Mucosa of descending colon (tissue), 3 donors: ENCODE data around the gene ARTN. TPM values are rescaled to one million over a fixed set of nuclear protein-coding genes. Genes with fewer than 3 reads are reported as not detected.

Experiments
- ATAC-seq: fragments of 200-7000 bp; cut with Tn5 transposase; one replicate; pipeline ENCODE4 v1.9.1; 2020; ENCODE audit warnings: mild to moderate bottlenecking, moderate library complexity
- DNase-seq, 3 donors: peaks; one replicate each; pipeline ENCODE4 v3.0.0-alpha.2; 2020
- H3K36me3 ChIP-seq: fragments of 200-600 bp; one replicate; pipeline ENCODE4 v1.8.0; 2021; ENCODE audit warnings: low read depth, mild to moderate bottlenecking
- H3K4me1 ChIP-seq: fragments of 200-600 bp; one replicate; pipeline ENCODE4 v1.8.0; 2021; ENCODE audit warnings: low read depth, mild to moderate bottlenecking
- H3K4me3 ChIP-seq: fragments of 200-600 bp; one replicate; pipeline ENCODE4 v1.8.0; 2021; ENCODE audit warnings: mild to moderate bottlenecking
- H3K9me3 ChIP-seq: fragments of 200-600 bp; one replicate; pipeline ENCODE4 v1.8.0; 2021; ENCODE audit warnings: mild to moderate bottlenecking
- intact Hi-C, 2 donors: fragments of 100-400 bp; cut with DNase I in 1 of 2; cut with micrococcal nuclease in 1 of 2; formaldehyde crosslinking; loops; one replicate each; pipeline versions ENCODE4 v1.11.0 to v1.11.1; 2022; cut with DNase I, micrococcal nuclease
- total RNA-seq, 3 donors: library from RNA; stranded (reverse); fragmentation: NEBNext Ultra II Directional in 2 of 3; extraction: Animal tissue kit (Norgen Biotek cat#: 25700) in 2 of 3; gene quantifications; one replicate each; pipeline versions ENCODE4 v1.2.1 to v1.2.4, GENCODE V29; 2021 to 2023
- TF ChIP-seq, protein P1 (sequence below): fragments of 200-600 bp; IDR thresholded peaks from one replicate; pipeline ENCODE4 v1.8.0; 2022; ENCODE audit warnings: antibody characterized with exemption, mild to moderate bottlenecking
- donor health status: DM: no; HTN: no; CAD: no; lungs with moderate emphysema.
- donor health status: DM: no; HTN: no; CAD: no.
- donor health status: DM: no; HTN: yes; CAD: no.

The ARTN gene
- total RNA-seq, 3 donors from 2014 or later, result 6.9 to 14.2 (median 7.4) TPM

DNA sequence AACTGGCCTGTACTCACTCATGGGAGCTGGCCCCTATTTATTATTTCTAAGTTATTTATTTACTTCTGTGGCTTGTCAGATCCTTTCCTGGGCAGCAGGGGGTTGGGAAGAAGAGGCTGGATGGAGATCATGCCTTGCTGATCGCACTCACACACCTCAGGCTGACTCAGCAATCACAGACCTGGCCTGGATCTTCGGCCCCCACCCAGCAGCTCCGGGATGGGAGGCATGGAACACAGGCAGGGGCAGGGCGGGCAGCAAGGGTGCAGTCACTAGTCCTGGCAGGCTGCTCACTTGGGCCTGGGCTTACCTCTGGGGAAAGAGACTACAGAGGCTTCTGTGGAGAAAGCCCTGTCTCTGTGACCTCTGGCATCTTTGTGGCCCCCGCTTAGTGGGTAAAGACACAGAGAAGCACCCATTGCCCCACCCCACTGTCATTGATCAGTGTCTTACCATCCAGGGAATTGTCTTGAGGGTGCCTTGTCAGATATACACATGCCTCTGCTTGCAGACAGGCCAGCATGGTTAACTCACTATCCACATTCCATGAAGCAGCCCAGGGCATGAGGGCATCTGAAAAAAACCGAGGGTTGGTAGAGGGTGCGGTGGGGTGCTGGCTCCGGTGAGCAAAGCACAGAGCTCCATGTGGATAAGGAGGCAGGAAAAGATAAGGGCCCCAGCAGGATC, 3.7 kb downstream of the ARTN start:
- Histone ChIP-seq H3K36me3 (no peaks in the 10 kb centered on the region), H3K9me3 (no peaks in the 10 kb centered on the region), H3K4me3 (no peak overlapping the region), H3K4me1 (peaks cover 20% of the 10 kb centered on the region)
- ATAC-seq (no peak), DNase-seq (no peak)
- TF ChIP-seq, protein P1, sequence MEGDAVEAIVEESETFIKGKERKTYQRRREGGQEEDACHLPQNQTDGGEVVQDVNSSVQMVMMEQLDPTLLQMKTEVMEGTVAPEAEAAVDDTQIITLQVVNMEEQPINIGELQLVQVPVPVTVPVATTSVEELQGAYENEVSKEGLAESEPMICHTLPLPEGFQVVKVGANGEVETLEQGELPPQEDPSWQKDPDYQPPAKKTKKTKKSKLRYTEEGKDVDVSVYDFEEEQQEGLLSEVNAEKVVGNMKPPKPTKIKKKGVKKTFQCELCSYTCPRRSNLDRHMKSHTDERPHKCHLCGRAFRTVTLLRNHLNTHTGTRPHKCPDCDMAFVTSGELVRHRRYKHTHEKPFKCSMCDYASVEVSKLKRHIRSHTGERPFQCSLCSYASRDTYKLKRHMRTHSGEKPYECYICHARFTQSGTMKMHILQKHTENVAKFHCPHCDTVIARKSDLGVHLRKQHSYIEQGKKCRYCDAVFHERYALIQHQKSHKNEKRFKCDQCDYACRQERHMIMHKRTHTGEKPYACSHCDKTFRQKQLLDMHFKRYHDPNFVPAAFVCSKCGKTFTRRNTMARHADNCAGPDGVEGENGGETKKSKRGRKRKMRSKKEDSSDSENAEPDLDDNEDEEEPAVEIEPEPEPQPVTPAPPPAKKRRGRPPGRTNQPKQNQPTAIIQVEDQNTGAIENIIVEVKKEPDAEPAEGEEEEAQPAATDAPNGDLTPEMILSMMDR, result no peak
- intact Hi-C loops, result no loop called here

DNA sequence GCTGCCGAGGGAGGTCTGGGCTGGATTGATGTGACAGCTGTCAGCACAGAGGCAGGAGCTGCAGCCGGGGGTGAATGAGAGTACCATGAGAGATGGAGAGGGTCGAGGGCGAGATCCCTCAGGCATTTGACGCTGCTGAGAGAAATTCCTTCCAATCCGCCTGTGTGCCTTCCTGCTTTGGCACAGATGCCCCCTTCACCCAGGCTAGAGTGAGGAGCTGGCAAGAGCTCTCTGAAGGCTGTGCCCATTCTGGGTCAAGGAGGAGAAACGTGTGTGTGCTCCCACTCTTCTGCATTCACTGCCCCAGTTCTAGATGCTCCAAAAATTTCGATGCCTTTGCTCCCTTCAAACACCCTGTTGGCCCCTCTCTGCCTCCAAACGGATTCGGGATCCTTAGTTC, 4.8 kb downstream of the ARTN start:
- ATAC-seq (no peak), DNase-seq (no peak)
- H3K9me3 ChIP-seq, result no peaks in the 10 kb centered on the region
- H3K4me3 ChIP-seq, result no peak overlapping the region
- intact Hi-C loops, result no loop called here
- H3K4me1 ChIP-seq, result peaks cover 15% of the 10 kb centered on the region
- TF ChIP-seq, protein P1, result no peak
- H3K36me3 ChIP-seq, result no peaks in the 10 kb centered on the region

DNA sequence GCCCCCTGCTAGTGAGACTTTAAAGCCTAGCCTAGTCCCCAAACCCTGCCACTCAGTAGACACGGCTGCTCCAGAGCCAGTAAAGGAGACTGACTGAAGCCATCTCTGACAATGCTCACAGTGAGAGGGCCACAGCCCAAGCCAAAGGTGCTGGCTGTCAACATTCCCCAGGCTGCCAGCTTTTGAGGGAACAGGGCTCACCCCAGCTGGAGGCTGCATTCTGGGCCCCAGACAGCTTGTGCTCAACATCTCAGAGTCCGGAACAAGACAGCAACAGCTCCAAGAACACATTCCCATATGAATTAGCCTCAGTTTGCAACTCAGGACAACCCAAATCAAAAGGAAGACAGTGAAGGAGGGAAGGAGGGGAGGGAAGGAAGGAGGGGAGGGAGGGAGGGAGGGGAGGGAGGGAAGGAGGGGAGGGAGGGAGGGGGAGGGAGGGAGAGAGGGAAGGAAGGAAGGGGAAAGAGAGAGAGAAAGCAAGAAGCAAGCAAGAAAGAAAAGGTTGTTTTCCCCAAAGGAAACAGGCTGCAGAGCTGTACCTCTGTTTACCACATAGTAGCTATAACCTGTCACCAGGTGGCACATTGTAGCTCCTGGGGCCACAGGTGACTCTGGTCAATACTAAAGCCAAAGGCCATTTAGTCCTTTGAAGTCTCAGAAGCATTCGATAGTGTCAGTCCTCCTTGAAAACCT, 5.4 kb downstream of the ARTN start:
- DNase-seq, result no peak
- Histone ChIP-seq H3K36me3 (no peaks in the 10 kb centered on the region), H3K4me1 (peaks cover 9% of the 10 kb centered on the region), H3K4me3 (no peak overlapping the region), H3K9me3 (no peaks in the 10 kb centered on the region)
- intact Hi-C loops, result no loop called here
- TF ChIP-seq, protein P1, result no peak
- no peak for ATAC-seq

DNA sequence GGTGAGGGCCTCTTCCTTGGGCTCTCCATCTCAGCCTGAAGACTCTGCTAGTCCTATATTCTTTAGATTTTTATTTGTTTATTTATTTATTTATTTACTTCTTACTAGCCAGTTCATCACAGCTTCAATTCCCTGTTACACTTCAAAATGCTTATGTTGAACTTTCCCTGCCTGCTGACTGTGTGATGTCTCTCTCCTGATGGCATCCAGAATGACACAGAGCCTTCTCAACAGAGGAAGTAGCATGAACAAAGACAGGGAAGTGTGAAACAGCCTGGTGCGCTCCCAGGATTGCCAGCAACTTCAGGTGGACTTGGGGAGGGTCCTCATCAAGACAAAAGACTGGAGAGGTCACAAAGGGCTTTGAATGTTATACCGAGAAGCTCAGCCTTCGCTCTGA, 8.8 kb downstream of the ARTN start:
- TF ChIP-seq, protein P1, result no peak
- H3K36me3 ChIP-seq, result peaks cover 5% of the 10 kb centered on the region
- no peaks in the 10 kb centered on the region for H3K9me3 ChIP-seq
- ATAC-seq, result no peak
- H3K4me1 ChIP-seq, result peaks cover 16% of the 10 kb centered on the region
- intact Hi-C loops, result no loop called here
- no peak overlapping the region for H3K4me3 ChIP-seq
- no peak for DNase-seq

DNA sequence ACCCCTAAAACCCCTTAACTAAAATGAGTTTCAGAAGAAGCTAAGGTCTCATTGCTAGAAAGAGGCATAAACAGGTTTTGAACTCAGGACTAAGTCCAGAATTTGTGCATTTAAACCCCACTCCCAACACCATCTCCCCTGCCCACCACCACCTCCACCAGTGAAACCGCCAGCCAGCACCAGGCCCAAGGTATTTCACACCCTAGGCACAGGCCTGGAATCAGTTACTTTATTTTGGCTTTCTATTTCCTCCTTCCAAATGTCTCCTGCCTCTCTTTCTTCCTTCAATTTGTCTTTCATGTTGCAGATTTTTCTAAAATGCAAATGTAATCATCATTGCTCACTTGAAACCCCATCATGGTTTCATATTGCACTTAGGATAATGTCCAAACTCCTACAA, 11.3 kb downstream of the ARTN start:
- TF ChIP-seq, protein P1, result no peak
- peaks cover 5% of the 10 kb centered on the region for H3K36me3 ChIP-seq
- H3K4me1 ChIP-seq, result peaks cover 24% of the 10 kb centered on the region
- intact Hi-C loops, result no loop called here
- H3K4me3 ChIP-seq, result no peak overlapping the region
- no peaks in the 10 kb centered on the region for H3K9me3 ChIP-seq
- DNase-seq, result no peak
- ATAC-seq, result no peak
